ENCODE results near the gene SUPT3H.

- no peak for TF ChIP-seq POLR2A (IDR thresholded peaks at IDR 0.05)
- TF ChIP-seq, protein P1, sequence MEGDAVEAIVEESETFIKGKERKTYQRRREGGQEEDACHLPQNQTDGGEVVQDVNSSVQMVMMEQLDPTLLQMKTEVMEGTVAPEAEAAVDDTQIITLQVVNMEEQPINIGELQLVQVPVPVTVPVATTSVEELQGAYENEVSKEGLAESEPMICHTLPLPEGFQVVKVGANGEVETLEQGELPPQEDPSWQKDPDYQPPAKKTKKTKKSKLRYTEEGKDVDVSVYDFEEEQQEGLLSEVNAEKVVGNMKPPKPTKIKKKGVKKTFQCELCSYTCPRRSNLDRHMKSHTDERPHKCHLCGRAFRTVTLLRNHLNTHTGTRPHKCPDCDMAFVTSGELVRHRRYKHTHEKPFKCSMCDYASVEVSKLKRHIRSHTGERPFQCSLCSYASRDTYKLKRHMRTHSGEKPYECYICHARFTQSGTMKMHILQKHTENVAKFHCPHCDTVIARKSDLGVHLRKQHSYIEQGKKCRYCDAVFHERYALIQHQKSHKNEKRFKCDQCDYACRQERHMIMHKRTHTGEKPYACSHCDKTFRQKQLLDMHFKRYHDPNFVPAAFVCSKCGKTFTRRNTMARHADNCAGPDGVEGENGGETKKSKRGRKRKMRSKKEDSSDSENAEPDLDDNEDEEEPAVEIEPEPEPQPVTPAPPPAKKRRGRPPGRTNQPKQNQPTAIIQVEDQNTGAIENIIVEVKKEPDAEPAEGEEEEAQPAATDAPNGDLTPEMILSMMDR (IDR thresholded peaks at IDR 0.05) = no peak
These were observed 485.2 kb downstream of the SUPT3H start for GRCh38 chr6:44892579-44892978.

All from ovary (tissue), 3 donors.